Measurements from ENCODE around the gene STK32C. TPM values are rescaled to one million over a fixed set of nuclear protein-coding genes. Genes with fewer than 3 reads are reported as not detected.

Gene STK32C
- total and polyA plus RNA-seq, 4 donors = 4.9 to 12.4 (median 9.7) TPM

DNA sequence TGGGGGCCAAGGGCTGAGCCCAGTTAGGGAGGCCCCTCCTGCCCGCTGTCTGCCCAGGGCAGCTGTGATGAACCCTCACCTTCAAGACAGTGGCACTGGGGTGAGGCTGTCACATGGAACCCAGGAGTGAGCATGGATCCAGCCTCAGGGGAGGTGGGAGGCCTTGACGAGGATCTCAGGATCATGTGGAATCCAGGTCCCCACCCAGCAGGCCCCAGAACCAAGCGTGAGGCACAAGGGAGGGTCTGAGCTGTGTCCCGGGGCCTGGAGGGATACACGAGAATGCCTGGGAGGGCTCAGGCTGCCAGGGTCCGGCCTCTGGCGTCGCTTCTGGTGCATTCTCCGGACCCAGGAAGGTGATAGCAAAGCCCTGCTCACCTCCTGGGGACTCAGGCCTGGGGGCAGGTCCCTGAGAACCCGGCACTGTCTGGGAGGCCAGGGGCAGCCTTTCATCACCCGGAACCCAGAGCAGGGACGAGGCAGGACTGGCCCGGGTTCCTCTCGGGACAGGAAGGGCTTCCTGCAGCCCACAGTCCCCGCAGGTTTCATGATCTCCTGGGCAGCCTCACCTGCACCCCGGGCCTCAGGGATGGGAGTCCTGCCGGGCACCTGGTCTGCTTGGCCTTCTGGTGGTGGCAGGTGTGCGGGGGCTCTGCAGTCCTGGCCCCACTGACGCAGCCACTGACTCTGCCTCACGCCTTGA is 103.5 kb downstream of the STK32C start:
- no peaks in the 10 kb centered on the region for H3K36me3 ChIP-seq (ENCODE audit: control insufficient read depth in 1 of 2, insufficient read depth in 2 of 2, low read length in 1 of 2)
- H3K27ac ChIP-seq (ENCODE audit: low read depth in 1 of 2, low read length in 2 of 2) = no peak overlapping the region
- ATAC-seq (ENCODE audit: low FRiP score) (no peak), DNase-seq (no peak)
- no peak overlapping the region for H3K4me3 ChIP-seq (ENCODE audit: low read length in 2 of 2)
- 89 to 93% methylated on average over 18 to 20 of the region's 20 CpGs for WGBS, 2 donors
- no peaks in the 10 kb centered on the region for H3K9me3 ChIP-seq (ENCODE audit: control insufficient read depth, low read length)
- H3K4me1 ChIP-seq (ENCODE audit: control insufficient read depth in 1 of 2, insufficient read depth in 2 of 2, low read length in 2 of 2) = no peaks in the 10 kb centered on the region
- no peaks in the 10 kb centered on the region for H3K27me3 ChIP-seq (ENCODE audit: control insufficient read depth in 1 of 2, insufficient read depth in 2 of 2, low read length in 1 of 2)
- intact Hi-C loops (cut with DNase I) = no loop called here

DNA sequence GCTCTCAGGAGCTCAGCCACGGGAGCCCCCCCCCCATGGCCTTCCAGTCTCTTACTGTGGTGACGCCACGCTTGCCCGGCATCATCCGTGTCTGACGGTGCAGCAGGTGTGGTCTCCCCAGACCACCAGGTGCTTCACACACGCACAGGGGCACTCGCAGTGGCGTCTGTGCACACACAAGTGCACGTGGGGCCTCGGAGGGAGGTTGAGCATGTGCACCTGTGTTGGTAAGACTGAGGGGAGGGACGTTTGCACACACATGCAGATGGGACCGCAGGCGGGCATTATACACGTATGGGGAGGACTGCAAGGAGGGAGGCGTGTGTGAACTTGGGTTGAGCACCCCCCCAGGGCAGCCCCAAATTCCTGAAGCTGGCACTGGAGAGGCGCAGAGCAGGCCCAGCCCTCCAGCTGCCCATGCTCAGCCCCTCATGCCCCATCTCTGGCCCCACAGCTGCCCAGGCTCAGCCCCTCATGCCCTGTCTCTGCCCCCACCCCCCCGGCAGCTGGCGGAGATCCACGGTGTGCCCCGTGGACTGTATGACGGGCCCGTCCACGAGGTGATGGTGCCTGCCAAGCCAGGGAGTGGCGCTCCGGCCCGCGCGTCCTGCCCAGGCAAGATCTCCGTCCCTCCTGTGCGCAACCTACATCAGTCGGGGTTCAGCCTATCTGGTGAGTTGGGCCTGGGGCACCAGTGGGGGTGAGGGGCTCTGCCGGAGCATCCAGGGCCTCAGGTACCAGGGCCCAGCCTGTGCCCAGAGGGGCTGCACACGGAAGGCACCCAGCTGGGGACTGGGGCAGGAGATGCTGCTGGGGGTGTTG is 104.3 kb downstream of the STK32C start:
- no peaks in the 10 kb centered on the region for H3K27me3 ChIP-seq (ENCODE audit: control insufficient read depth in 1 of 2, insufficient read depth in 2 of 2, low read length in 1 of 2)
- no peaks in the 10 kb centered on the region for H3K36me3 ChIP-seq (ENCODE audit: control insufficient read depth in 1 of 2, insufficient read depth in 2 of 2, low read length in 1 of 2)
- no peak for ATAC-seq (ENCODE audit: low FRiP score)
- WGBS, 2 donors = 88 to 89% methylated on average over 32 to 34 of the region's 34 CpGs
- no peak overlapping the region for H3K27ac ChIP-seq (ENCODE audit: low read depth in 1 of 2, low read length in 2 of 2)
- peak in 1 of 2 donors; percentile 32 for DNase-seq
- H3K9me3 ChIP-seq (ENCODE audit: control insufficient read depth, low read length) = no peaks in the 10 kb centered on the region
- H3K4me3 ChIP-seq (ENCODE audit: low read length in 2 of 2) = no peak overlapping the region
- no peaks in the 10 kb centered on the region for H3K4me1 ChIP-seq (ENCODE audit: control insufficient read depth in 1 of 2, insufficient read depth in 2 of 2, low read length in 2 of 2)
- intact Hi-C loops (cut with DNase I) = no loop called here

GRCh38 chr10:132202070-132202970 is 105.4 kb downstream of the STK32C start:
- Histone ChIP-seq H3K9me3 (ENCODE audit: control insufficient read depth, low read length) (no peaks in the 10 kb centered on the region), H3K36me3 (ENCODE audit: control insufficient read depth in 1 of 2, insufficient read depth in 2 of 2, low read length in 1 of 2) (no peaks in the 10 kb centered on the region), H3K4me1 (ENCODE audit: control insufficient read depth in 1 of 2, insufficient read depth in 2 of 2, low read length in 2 of 2) (no peaks in the 10 kb centered on the region), H3K27me3 (ENCODE audit: control insufficient read depth in 1 of 2, insufficient read depth in 2 of 2, low read length in 1 of 2) (no peaks in the 10 kb centered on the region), H3K27ac (ENCODE audit: low read depth in 1 of 2, low read length in 2 of 2) (no peak overlapping the region), H3K4me3 (ENCODE audit: low read length in 2 of 2) (no peak overlapping the region)
- DNase-seq = peak in 1 of 2 donors; percentile 34
- no peak for ATAC-seq (ENCODE audit: low FRiP score)
- WGBS, 2 donors = 91% methylated on average over 48 of the region's 48 CpGs
- intact Hi-C loops (cut with DNase I) = no loop called here

GRCh38 chr10:132201111-132201969 is 106.4 kb downstream of the STK32C start:
- Histone ChIP-seq H3K9me3 (ENCODE audit: control insufficient read depth, low read length) (no peaks in the 10 kb centered on the region), H3K27me3 (ENCODE audit: control insufficient read depth in 1 of 2, insufficient read depth in 2 of 2, low read length in 1 of 2) (no peaks in the 10 kb centered on the region), H3K27ac (ENCODE audit: low read depth in 1 of 2, low read length in 2 of 2) (no peak overlapping the region), H3K36me3 (ENCODE audit: control insufficient read depth in 1 of 2, insufficient read depth in 2 of 2, low read length in 1 of 2) (no peaks in the 10 kb centered on the region), H3K4me1 (ENCODE audit: control insufficient read depth in 1 of 2, insufficient read depth in 2 of 2, low read length in 2 of 2) (no peaks in the 10 kb centered on the region), H3K4me3 (ENCODE audit: low read length in 2 of 2) (no peak overlapping the region)
- 89% methylated on average over 35 of the region's 35 CpGs for WGBS, 2 donors
- peak in 1 of 2 donors; percentile 45 for DNase-seq
- intact Hi-C loops (cut with DNase I) = no loop called here
- no peak for ATAC-seq (ENCODE audit: low FRiP score)

- no peaks in the 10 kb centered on the region for H3K4me1 ChIP-seq (ENCODE audit: control insufficient read depth in 1 of 2, insufficient read depth in 2 of 2, low read length in 2 of 2)
- H3K27me3 ChIP-seq (ENCODE audit: control insufficient read depth in 1 of 2, insufficient read depth in 2 of 2, low read length in 1 of 2) = no peaks in the 10 kb centered on the region
- H3K4me3 ChIP-seq (ENCODE audit: low read length in 2 of 2) = no peak overlapping the region
- DNase-seq = peak in 1 of 2 donors; percentile 40
- H3K36me3 ChIP-seq (ENCODE audit: control insufficient read depth in 1 of 2, insufficient read depth in 2 of 2, low read length in 1 of 2) = no peaks in the 10 kb centered on the region
- H3K9me3 ChIP-seq (ENCODE audit: control insufficient read depth, low read length) = no peaks in the 10 kb centered on the region
- ATAC-seq (ENCODE audit: low FRiP score) = no peak
- WGBS, 2 donors = 90% methylated on average over 33 to 35 of the region's 35 CpGs
- H3K27ac ChIP-seq (ENCODE audit: low read depth in 1 of 2, low read length in 2 of 2) = no peak overlapping the region
- intact Hi-C loops (cut with DNase I) = no loop called here
Observed at GRCh38 chr10:132200344-132201110, 107.2 kb downstream of the STK32C start.

DNA sequence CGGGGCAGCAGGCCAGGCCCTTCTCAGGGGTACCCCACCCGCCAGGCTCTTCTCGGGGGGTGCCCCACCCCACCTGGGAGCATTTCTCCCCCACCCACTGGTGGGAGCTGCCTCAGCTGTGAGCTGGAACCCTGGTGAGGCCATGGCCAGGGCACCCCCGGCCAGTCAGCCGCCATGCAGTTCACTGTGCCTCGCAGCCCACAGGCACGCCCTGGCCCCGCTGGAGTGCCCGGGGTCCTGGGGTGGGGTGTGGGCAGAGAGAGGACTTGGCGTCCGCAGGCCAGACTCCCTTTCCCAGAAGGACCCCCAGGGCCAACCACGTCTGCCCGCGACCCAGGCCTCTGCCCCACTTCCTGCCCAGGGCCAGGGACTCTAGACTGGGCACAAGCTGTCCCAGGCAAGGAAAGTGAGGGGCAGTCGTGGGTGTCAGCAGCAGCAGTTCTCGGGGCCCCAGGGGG is 107.9 kb downstream of the STK32C start:
- 87 to 92% methylated on average over 13 to 16 of the region's 16 CpGs for WGBS, 2 donors
- peak; percentile 33 to 55 for DNase-seq
- no peak overlapping the region for H3K27ac ChIP-seq (ENCODE audit: low read depth in 1 of 2, low read length in 2 of 2)
- H3K4me3 ChIP-seq (ENCODE audit: low read length in 2 of 2) = no peak overlapping the region
- H3K9me3 ChIP-seq (ENCODE audit: control insufficient read depth, low read length) = no peaks in the 10 kb centered on the region
- no peak for ATAC-seq (ENCODE audit: low FRiP score)
- no peaks in the 10 kb centered on the region for H3K4me1 ChIP-seq (ENCODE audit: control insufficient read depth in 1 of 2, insufficient read depth in 2 of 2, low read length in 2 of 2)
- H3K36me3 ChIP-seq (ENCODE audit: control insufficient read depth in 1 of 2, insufficient read depth in 2 of 2, low read length in 1 of 2) = no peaks in the 10 kb centered on the region
- intact Hi-C loops (cut with DNase I) = no loop called here
- H3K27me3 ChIP-seq (ENCODE audit: control insufficient read depth in 1 of 2, insufficient read depth in 2 of 2, low read length in 1 of 2) = no peaks in the 10 kb centered on the region

- H3K9me3 ChIP-seq (ENCODE audit: control insufficient read depth, low read length) = no peaks in the 10 kb centered on the region
- 76 to 81% methylated on average over 9 to 11 of the region's 11 CpGs for WGBS, 2 donors
- ATAC-seq (ENCODE audit: low FRiP score) = no peak
- DNase-seq = peak; percentile 22 to 35
- intact Hi-C loops (cut with DNase I) = no loop called here
- H3K27ac ChIP-seq (ENCODE audit: low read depth in 1 of 2, low read length in 2 of 2) = no peak overlapping the region
- H3K4me1 ChIP-seq (ENCODE audit: control insufficient read depth in 1 of 2, insufficient read depth in 2 of 2, low read length in 2 of 2) = no peaks in the 10 kb centered on the region
- no peaks in the 10 kb centered on the region for H3K36me3 ChIP-seq (ENCODE audit: control insufficient read depth in 1 of 2, insufficient read depth in 2 of 2, low read length in 1 of 2)
- no peak overlapping the region for H3K4me3 ChIP-seq (ENCODE audit: low read length in 2 of 2)
- H3K27me3 ChIP-seq (ENCODE audit: control insufficient read depth in 1 of 2, insufficient read depth in 2 of 2, low read length in 1 of 2) = no peaks in the 10 kb centered on the region
Observed at GRCh38 chr10:132199268-132199853, 108.4 kb downstream of the STK32C start.
